NCI-H2107 treated with DMSO at 0.1 percent for 48 hours (cell line): ENCODE measurements around the gene FGD6.
"Not testable (repeated sequence)": the region's sequence is repeated elsewhere in the genome, so short reads cannot be mapped to it uniquely, and the experiment has no call there.

Experiments used
- DNase-seq: peaks from one replicate; lab custom pipeline; 2025; ENCODE audit not compliant: unreplicated experiment; lab: John Stamatoyannopoulos, UW

The FGD6 gene

GRCh38 chr12:95130096-95130495 is 87.2 kb downstream of the FGD6 start:
- DNase-seq, result no peak

DNA sequence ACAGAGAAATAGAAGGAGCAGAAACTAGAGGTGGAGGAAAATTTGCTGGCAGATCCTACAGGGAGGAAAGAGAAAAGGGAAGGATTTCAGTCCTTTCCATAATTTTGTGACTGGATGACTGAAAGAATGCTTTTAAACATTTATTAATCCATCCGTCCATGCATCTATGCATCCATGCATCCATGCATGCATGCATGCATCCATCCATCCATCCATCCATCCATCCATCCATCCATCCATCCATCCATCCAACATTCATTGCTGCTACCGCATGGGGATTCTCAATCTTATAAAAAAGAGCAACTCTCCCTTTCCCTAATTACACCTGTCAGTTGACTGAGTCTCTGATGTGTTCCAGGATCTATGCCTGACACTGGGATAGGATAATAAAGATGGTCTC is 88.2 kb downstream of the FGD6 start:
- DNase-seq, result no peak

DNA sequence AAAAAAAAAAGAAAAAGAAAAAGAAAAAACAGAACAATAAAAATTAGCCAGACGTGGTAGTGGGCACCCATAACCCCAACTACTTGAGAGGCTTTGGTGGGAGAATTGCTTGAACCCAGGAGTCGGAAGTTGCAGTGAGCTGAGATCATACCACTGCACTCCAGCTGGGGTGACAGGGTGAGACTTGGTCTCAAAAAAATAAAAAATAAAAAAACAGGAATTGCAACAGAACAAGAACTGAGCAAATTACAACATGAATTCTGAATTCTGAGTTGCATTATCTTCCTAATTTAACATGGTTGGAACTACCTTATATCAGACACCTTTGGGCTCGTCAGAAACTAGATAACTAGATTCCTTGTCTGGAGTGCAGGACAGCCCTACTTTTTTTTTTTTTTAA is 90.5 kb downstream of the FGD6 start:
- no peak for DNase-seq

DNA sequence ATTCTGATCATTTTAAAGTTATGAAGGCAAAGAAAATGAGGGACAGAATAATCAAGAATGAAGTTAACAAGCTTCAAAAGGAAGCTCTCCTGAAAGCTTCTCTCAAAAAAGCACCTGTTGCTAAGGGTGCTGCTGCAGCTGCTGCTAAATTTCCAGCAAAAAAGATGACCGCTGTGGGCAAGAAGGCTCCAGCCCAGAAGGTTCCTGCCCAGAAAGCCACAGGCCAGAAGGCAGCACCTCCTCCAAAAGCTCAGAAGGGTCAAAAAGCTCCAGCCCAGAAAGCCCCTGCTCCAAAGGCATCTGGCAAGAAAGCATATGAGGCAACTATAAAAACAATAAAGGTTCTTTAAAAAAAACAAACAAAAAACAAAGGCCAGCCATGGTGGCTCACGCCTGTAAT is 91.2 kb downstream of the FGD6 start:
- DNase-seq, result no peak

DNA sequence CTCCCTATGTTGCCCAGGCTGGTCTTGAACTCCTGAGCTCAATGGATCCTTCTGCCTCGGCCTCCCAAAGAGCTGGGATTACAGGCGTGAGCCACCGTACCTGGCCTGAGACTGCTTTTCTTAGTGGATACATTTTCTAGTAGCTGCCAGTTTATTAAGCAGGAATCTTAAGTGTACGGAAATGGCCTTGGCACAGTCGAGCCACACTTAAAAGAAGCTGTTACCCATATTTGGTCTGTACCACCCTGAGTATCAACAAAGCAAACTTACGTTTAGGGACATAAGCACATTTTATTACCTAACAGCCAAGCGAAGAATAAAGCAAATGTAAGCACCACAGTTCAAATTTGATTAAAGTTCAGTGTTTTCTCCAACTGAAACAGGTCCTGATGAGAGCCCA is 93.2 kb downstream of the FGD6 start:
- no peak for DNase-seq

DNA sequence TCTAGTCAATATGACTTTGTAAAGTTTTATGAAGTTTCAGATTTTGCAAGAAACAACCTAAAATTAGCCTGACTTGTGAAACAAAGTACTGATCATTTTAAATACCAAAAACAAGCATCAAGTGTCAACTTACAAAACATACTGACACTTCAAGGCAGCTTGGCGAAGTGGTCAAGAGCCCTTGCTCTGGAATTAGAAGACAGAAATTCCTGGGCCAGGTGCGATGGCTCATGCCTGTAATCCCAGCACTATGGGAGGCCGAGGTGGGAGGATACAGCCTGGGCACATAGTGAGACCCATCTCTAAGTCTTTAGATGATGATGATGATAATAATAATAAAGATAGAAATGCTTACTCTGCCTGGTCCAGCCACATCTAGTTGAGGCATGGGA is 98.5 kb downstream of the FGD6 start:
- no peak for DNase-seq

- DNase-seq, result no peak
Observed at GRCh38 chr12:95118138-95118787, 99.0 kb downstream of the FGD6 start.

GRCh38 chr12:95117178-95117599 is 100.1 kb downstream of the FGD6 start:
- DNase-seq, result peak; percentile 36

DNA sequence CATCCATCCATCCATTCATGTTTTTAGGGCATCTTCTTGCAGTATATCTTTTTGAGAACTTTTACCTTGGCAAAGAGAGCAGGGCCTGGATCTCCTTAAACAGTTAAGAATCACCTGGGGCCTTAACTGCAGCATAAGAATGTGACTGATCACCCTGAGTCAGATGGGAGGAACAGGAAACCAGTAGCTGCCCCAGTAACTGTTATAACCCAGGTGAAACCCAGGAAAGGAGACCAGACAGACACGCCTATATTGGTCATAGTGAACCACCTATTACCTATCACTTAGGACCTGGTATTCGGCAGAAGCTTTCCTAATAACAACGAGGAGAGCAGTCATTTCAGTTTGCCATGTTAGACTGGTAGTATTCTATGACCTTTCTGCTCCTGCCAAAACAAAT is 100.5 kb downstream of the FGD6 start:
- no peak for DNase-seq

GRCh38 chr12:95116341-95116740 is 100.9 kb downstream of the FGD6 start:
- no peak for DNase-seq

GRCh38 chr12:95115641-95116040 is 101.6 kb downstream of the FGD6 start:
- no peak for DNase-seq

DNA sequence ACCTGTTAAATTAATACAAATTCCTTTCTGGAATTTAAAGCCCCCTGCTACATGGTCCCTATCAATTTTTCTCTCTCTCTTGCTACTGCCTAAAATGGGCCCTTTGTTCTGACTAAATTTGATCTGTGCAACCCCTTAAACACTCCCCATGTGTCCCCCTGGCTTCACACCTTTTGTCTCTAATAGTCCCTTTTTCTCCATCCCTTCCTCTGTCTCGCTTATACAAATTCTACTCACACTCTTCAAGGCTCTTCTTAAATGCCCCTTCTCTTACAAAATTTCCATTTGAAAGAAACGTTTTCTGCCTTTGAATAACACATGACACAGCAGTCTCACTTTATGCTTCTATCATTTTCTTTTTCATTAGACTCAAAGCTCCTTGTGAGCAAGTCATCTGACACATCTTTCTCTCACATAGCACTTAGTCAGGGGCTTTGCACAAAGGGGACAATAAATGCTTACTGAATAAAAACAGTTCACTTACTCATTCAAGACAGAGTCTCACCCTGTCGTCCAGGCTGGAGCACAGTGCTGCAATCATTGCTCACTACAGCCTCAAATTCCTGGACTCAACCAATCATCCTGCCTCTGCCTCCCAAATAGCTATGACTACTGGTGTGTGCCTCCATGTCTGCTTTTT is 102.4 kb downstream of the FGD6 start:
- DNase-seq, result no peak

- no peak for DNase-seq
Observed at GRCh38 chr12:95107362-95107761, 109.9 kb downstream of the FGD6 start.

- no peak for DNase-seq
Observed at GRCh38 chr12:95105540-95105939, 111.7 kb downstream of the FGD6 start.

- no peak for DNase-seq
Observed at GRCh38 chr12:95104919-95105452, 112.3 kb downstream of the FGD6 start.

DNA sequence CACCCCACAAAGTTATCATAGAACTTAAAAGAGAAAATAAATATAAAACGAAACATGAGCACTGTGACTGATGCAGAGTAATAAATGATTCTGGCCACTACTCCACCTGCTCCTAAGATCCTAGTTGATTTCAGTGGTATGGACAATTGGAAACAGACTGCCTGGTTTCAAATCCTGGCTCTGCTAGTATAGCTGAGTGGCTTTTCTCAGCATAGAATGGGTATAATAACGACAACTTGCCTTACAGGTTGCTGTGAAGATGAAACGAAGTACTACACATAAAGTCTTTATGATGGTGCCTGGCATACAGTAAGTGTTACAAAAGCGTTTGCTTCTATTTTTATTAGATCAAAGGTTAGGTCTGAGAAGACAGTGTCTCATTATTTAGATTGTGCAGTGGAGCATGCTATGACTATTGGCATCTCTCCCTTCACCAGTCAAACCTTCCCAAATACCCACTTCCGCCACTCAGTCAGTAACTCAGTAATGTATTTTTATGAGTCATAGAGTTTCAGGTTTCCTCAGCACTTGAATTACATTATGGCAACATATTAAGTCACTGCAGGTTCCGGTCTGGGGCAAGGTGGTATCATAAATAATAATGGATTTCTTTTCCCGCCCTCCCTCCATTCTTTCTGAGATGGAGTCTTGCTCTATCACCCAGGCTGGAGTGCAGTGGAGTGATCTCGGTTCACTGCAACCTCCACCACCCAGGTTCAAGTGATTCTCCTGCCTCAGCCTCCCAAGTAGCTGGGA is 114.2 kb downstream of the FGD6 start:
- DNase-seq, result peak; percentile 98

GRCh38 chr12:95101957-95102356 is 115.3 kb downstream of the FGD6 start:
- DNase-seq, result not testable (repeated sequence)

- DNase-seq, result no peak
Observed at GRCh38 chr12:95100264-95101190, 116.7 kb downstream of the FGD6 start.

DNA sequence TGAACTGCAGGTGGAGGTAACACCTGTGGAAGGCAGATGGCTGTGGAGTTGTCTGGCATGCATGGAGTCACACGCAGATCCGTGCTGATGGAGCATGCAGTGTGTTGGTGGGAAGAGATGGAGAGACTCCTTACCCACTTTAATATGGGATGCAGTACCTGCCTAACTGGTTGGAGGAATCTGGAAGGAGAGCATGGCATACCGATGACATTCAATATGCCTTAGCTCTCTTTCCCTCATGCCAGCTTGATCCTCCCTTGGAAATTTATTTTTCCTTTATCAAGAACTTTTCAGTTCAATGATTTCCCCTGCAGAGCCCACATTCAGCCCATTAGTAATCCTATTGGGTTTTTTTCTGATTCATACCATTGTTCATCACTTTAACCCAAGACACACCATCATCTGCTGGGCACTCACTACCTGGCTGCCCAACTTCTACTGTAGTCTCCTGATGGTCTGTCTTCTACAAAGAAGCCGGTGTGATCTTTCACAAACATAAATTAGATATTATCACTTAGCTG is 117.9 kb downstream of the FGD6 start:
- DNase-seq, result no peak

GRCh38 chr12:95096852-95097251 is 120.4 kb downstream of the FGD6 start:
- no peak for DNase-seq

GRCh38 chr12:95096378-95096777 is 120.9 kb downstream of the FGD6 start:
- no peak for DNase-seq
